HG03097 (cell line): ENCODE measurements around the gene COL23A1.

ENCODE experiments used
- ATAC-seq: cut with Tn5 transposase; IDR thresholded peaks from one replicate; pipeline ENCODE4 v1.9.1; 2021; ENCODE audit not compliant: unreplicated experiment, low FRiP score

COL23A1 gene

DNA sequence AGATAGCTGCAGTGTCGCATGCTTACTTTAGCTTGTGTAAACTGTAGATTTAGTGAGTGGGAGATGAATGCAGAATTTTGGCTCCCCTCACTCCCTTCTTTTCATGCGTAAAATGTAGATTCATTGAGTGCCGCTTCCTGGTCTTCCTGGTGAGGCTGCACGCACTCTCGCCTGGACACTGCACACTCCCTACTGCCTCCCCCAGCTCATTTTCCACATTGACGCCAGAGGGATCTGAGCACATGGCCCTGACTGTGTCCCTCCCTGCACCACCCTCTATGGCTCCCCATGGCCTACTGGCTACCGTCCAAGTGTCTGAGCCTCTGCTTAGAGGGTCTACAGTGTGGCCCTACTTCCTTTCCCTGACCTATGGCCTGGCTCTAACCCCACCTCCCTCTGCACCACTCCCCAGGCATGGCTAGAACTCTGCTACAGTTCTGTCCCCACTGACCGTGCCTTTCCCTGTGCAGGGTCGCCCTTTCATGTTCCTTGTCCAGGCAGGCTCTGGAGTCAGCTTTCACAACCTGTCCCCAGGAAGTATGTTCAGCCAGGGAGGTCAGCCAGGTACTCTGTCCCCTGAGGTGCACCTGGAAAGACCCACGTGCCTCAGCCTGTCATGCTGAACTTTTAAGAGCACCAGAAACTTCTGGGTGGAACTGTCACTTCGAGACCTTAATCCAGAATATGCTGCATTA is 160.6 kb downstream of the COL23A1 start:
- no peak for ATAC-seq

DNA sequence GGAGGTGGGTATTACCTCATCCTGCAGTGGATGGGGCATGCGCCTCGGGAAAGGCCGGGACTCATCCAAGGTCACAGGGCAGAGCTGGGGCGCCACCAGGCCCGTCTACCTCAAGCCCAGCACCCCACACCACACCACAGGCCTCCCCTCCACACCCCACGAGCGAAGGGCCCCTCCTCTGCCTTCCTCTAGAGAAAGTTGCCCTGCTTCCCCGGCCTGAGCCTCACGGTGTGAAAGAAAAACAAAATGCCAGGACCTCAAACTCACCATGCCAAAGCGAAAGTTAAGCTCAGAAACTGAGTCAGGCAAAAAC is 161.1 kb downstream of the COL23A1 start:
- no peak for ATAC-seq

DNA sequence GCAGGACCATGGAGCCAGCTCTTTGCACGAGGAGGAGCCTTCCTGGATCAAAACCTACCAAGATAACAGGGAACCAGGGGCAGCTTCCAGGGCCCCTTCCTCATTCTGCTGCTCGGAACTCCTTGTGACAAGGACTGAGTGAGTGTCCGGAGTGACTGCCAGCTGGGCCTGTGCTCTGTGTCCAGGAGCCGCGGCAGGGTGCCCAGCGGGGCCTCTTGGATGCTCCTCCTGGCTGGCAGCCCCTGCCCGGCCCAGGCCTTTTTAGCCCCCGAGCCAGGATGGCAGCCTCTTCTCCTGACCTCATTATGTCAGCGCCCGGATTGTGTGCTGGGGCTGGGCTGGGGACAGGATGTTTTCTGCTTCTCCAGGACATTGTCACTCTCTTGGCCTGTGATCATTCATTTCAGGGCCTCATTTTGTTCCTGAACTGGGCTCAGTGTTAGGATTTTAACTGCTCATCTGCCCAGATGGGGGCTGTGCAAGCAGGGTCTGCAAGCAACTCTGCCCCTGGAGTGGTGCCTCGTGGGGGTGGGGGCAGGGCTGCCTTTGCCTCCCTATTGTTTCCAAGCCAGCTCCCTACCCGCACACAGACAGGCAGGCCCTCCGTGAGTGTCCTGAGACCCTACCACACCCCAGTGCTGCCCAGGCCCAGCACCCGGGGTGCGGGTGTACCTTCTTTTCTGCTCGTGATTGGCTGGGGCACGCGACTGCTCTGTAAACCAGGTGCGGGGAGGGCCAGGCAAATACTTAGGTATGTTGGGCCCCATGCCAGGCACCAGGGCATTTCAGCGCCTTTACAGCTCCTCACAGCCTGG is 161.6 kb downstream of the COL23A1 start:
- no peak for ATAC-seq

DNA sequence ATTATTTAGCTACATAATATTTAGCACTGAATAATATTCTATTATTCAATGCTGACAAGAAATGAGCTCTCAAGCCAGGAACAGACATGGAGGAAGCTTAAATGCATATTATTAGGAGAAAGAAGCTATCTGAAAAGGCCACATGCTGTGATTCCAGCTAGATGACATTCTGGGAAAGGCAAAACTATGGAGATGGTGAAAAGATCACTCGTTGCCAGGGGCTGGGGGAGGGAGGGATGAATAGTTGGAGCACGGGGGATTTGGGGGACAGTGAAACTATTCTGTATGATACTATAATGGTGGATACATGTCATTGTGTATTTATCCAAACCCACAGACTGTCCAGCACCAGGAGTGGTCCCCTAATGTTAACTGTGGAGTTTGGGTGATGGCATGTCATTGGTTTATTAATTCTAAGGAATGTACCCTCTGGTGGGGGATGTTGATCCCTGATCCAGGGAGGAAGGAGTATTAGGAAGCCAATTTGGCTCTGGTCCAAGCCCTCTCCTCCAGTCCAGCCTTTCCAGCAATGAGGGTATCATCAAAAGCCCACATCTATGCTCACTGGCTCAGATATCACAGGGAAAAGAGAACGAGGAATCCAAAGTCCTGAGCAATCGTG is 162.5 kb downstream of the COL23A1 start:
- no peak for ATAC-seq

DNA sequence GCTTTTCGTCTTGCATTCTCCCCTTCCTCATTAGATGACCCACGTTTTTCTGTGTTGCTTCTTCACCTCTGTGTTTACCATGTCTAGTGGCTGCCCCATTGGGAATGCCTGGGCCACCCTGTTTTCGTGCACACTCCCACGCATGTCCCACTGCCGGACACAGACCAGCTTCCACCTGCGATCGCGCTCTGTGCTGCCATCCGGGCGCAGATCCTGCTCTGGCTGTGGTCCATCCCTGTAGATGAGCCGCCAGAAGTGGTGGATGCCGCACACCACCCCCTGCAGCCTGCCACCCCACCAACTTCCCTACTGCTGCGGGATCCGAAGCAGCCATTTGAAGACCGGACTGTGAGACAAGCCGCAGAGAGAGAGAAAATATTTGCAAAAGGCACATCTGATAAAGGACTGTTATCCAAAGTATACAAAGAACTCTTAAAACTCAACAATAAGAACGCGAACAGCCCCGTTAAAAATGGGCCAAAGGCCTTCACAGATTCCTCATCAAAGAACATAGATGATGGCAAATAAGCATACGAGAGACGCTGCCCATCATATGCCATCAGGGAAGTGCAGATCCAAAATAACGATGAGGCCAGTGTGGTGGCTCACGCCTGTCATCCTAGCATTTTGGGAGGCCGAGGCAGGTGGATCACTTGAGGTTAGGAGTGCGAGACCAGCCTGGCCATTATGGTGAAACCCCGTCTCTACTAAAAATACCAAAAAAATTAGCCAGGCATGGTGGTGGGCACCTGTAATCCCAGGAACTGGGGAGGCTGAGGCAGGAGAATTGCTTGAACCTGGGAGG is 163.7 kb downstream of the COL23A1 start:
- ATAC-seq: no peak

DNA sequence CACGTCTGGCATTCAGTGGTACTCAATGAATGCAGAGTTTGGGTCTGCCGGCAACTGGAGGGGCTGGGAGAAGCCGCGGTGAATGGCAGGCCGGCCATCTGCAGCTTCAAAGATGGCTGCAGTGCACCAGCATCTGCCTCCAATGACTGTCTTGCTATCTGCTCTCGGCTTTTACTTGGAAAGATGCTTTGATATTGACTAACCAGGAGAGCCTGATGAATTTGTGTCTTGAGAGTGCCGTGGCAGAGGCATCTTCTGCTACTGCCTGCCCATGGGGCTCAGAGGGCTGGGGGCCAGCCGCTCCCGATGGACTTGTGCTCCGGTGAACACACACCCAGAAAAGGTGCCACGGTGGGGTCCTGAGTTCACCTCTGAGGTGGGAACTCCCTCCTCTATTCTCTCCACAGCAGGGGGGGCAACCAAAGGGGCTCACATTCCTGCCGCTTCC is 164.5 kb downstream of the COL23A1 start:
- no peak for ATAC-seq

DNA sequence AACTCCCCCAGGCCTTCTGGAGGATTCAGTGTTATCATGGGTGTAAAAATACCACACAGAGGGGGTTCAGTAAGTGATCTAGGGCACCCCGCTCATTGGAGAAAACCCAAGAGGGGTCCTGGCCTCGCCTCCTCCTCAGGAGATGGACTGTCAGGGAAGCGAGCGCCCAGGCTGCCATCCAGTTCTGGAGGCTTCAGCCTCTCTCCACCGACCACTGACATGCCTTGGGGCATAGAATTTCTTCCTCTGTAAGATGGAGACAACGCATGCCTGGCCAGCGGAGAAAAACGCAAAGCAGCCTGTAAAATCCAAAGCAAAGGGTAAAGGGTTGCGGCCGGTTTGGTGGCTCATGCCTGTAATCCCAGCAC is 165.4 kb downstream of the COL23A1 start:
- no peak for ATAC-seq

DNA sequence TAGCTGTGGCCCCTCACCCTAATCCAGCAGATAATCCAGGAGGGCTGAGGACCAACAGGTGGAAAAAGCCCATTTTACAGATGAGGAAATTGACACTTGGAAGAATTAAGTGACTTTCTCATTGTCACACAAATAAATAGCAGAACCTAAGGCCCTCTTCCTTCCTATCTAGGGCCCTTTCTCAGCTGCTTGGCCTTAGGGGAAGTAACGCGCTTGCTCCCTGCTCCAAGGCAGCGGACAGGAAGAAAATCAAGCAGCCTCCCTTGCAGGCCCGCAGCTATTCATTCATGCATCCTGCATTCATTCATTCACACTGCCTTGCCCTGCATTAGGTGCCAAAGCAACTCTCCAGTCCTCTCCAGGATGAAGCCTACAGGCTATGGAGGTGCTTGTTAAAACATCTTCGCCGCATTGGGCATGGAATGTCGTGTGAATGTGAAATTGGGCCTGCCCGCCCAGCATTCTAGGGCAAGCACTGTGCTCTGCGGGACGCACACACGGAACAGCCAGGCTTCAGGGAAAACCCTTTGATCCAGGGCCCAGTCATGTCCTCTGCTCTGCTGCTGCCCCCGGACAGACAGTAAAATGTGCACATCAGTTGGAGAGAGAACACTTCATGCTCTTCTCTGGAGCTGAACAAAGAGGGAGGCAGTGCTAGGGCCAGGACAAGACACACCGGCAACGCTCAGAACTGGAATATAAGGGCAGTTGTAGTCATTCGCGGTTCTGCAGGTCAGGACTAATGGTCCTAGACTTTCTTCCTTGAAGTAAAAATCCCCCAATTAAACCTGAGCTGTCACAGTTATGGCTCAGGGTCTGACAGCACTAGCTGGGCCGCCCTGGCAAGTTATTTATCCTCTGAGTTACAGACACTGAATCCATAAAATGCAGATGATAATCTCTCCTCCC is 166.0 kb downstream of the COL23A1 start:
- no peak for ATAC-seq

DNA sequence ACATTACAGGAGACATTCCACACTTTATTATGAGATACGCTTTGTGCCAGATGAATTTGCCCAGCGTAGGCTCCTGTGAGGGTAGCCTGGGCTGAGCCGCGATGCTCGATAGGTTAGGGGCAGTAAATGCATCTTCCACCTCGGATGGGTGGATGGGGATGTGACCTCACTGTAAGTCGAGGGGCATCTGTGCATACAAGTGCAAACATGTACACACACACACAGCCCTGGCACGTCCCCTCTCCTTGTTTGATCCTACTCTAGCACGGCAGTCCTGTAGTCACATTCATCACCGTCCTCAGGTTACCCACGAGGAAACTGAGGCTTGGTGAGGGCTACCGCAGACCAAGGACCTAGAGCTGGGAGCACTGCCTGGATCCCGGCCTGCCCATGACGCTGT is 166.8 kb downstream of the COL23A1 start:
- ATAC-seq: no peak

DNA sequence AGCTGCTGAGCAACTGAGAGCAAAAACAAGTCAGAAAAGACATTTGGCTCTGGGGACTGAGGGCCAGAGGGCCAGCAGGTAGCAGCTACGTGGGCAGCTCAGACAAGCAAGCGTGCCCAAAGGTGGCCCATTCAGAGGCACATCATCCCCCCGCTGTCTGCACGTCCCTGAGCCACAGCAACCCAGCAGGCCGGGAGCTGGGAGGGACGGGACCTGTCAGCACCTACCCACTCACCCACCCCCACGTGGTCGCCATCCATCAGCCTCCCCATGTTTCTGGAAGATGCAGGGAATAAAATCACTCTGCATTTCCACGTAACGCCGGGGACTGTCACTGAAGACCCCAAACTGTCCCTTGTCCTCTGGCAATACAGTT is 167.8 kb downstream of the COL23A1 start:
- no peak for ATAC-seq

DNA sequence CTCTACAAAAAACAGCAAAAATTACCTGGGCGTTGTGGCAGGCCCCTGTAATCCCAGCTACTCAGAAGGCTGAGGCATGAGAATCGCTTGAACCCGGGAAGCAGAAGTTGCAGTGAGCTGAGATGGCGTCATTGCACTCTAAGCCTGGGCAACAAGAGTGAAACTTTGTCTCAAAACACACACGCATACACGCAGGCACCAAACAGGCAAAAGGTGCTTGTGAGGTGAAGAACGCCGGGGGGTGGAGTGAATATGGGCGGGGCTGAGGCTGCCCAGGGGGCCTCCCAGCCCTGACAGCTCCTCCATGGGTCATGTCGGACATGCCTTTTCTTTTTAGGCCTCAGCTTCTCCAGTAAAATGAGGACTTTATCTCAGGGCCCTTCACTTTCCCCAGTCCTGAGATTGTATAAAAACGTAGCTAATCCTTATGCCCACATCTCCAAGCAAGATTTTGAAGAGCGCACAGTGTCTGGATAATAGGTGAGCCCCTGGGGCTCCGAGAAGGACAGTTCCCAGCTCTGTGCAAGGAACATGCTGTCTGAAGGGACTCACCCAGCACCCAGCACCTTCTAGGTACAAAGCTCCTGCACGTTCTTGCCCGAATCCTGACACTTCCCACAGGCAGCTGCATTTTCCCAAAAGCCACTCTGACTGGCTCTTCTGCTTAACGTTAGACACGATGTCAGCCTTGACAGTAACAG is 168.3 kb downstream of the COL23A1 start:
- no peak for ATAC-seq

DNA sequence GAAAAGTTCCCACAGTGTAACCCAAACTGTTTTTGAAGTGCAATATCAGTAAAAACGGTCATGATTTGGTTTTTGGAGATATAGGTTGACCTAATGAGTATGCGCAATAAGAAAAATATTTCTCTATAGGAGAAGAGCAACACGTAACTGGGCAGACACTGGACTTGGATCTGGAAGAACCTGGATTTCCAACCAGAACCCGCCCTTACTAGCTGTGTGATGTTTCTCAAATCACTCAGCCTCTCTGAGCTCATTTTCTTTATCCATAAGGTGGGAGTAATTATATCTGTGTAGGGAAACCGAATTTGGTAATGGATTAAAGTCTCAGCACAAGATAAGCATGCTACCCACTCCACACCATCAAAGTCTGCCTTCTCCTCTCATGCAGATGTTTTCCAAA is 169.1 kb downstream of the COL23A1 start:
- no peak for ATAC-seq

DNA sequence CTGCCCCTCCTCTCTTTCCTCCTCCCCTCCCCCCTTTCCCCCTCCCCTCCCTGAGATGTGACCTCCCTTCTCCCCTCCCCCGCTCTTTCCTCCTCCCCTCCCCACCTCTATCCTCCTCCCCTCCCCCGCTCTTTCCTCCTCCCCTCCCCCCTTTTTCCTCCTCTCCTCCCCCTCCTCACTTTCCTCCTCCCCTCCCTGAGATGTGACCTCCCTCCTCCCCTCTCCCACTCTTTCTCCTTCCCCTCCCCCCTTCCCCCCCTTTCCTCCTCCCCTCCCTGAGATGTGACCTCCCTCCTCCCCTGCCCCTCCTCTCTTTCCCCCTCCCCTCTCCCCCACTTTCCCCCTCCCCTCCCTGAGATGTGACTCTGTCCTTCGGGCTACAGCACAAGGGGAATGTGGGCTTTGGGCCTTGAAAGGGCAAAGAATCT is 169.8 kb downstream of the COL23A1 start:
- no peak for ATAC-seq

DNA sequence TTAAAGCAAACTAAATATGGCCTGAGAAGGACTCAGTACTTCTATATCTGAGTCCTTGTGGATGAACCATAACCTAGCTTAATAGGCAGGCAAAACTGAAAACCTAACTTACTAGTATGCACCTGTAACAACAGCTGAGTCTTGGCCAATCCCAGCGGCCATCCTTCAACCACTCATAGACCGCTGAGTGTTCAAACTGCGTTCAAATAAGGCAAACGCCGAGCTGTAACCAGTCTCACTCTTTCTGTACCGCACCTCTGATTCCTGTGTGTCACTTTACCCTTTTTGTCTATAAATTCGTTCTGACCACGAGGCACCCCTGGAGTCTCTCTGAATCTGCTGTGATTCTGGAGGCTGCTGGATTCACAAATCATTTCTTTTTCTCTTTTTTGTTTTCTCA is 170.5 kb downstream of the COL23A1 start:
- no peak for ATAC-seq

DNA sequence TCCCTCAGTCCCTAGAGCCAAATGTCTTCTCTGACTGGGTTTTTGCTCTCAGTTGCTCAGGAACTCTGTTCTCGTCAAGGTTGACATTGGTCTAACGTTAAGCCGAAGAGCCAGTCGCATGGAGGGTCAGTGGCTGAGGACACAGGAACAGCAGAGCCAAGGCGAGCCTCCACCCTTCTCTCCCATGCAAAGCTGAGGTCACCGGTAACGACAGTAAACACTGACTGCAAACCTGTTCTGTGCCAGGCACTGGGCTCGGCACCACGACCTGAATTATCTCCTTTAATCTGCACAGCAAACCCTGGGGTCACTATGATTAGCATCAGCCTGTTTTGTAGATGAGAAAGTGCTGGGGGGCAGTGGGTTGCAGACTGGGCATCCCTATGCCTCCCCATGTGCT is 171.0 kb downstream of the COL23A1 start:
- ATAC-seq: no peak

DNA sequence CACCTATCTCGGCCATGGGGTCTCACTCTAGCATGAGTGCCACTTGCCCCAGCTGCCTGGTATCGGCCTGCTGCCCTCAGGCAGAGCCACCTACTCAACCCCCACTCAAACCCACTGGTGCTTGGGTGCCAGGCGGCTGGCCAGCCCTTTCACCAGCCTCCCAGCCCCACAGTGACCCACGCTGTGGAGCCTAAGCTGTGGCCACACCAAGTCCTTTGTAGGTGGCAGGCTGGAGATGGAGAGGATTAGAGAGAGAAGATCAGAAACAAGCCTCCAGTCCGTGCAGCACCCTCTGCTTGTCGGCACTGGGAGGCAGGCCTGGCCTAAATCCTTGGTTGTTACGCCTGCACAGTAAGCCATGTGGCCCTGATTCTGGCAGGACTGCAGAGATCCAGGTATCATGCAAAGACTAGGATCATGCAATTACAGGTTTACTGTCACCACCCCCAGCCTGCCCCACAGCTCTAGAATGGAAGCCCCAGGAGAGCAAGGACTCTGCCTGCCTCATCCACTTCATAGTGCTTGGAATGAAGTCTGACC is 171.7 kb downstream of the COL23A1 start:
- no peak for ATAC-seq

DNA sequence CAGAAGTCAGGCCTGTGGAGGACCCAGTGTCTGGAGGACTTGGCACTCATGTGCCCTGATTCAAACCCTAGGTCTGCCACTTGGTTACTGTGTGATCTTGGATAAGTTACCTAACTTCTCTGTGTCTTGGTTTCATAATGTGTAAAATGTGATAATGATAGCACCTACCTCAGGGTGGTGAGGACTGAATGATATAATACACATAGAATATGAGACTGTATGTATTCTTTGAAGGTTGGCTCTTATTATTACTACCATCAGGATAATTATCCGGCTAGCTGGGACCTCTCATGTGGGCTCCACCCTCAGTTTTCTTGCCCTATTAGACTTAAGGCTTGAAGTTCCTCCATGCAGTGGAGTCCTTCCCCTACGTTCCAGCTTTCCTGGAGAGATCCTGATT is 172.2 kb downstream of the COL23A1 start:
- ATAC-seq: no peak

DNA sequence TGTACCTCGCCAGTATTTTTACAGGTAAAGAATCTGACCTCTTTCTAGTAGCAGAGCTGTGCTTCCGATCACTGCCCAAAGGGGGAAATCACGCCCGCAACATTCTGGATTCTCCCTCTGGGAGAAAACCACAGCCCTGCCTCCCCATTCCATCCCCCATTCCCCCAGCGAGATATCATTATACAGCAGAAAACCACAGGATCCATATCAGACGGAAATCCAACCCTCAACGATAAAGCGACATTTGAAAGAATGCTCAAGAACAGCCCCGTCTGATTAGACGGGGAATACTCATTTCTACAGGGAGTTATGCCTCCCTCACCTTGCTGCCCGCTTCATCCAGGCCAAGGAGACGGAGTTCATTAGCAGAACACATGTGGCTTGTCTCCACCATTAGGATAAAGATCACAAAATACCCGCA is 172.8 kb downstream of the COL23A1 start:
- ATAC-seq: no peak

DNA sequence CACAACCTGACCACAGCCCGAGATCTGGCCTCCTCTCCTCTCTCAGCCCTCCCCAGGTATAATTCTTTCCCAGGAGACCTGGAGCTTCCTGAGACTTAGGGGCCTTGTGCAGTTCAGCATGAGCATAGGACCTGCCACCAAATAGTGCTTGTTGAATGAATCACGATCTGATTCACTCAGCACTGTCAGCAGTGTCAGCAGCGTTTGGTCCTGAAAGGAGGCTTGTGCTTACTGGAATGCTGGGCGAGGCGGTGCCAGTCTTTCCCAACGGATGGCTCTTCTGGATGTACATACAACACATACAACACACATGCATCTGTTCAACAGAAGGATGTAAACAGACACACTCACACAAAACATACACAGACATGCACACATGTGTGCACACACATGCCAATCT is 173.3 kb downstream of the COL23A1 start:
- no peak for ATAC-seq
